ENCODE results near the gene FUCA1.
A peak's percentile ranks its signal among the peaks of the same experiment; 100 is the strongest.
"Not testable (repeated sequence)": the region's sequence is repeated elsewhere in the genome, so short reads cannot be mapped to it uniquely, and the experiment has no call there.

FUCA1 gene

DNA sequence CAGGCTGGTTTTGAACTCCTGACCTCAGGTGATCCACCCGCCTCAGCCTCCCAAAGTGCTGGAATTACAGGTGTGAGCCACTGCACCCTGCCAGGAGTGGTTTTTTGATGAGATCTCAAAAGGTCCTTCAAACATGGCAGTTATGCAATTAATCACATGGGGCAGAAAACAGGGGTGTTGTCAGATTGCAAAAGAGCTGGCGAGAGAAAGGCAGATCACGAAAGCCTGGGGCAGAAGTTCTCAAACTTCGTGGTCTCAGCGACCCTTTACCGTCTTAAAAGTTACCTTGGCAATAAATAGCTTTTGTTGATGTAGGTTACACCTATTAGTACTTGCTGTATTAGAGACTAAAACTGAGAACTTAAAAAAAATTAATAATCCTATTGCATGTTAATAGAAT is 29.0 kb upstream of the FUCA1 start:
- FAIRE-seq (no peak), DNase-seq (ENCODE audit: extremely low spot score, insufficient read length, low read depth) (no peak)

DNA sequence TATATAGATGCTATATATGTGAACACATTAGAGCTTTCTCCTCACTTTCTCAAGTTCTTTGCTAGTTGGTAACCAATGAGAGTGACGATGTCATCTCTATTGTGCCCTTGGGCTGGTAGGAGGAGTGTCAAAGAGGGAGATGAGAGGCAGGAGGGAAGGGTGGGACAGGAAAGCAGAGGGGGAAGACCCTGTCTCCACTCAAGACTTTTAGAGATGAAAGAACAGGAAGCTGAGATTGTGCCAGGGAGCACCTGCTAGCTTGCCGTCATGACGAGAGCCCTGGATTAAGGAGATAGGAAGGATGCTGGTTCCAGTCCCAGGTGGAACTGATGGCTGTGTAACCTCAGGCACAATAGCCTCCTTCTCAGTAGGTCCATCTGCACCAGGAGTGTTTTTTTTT is 28.4 kb upstream of the FUCA1 start:
- FAIRE-seq, result no peak
- DNase-seq (ENCODE audit: extremely low spot score, insufficient read length, low read depth), result no peak

DNA sequence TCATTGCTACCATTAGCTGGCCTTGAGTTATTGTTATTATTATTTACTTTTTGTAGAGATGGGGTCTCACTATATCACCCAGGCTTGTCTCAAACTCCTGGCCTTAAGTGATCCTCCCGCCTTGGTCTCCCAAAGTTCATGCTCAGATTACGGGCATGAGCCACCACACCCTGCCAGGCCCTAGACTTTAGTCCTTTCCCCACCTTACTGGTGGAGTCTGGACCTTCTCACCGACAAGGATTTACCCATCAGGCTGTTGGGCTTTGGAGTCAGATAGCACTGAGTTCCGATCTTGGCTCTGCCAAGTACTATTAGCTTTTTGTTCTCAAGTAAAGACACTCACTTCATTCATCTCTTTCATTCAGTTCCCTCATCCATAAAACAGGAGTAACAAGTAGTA is 27.9 kb upstream of the FUCA1 start:
- no peak for DNase-seq (ENCODE audit: extremely low spot score, insufficient read length, low read depth)
- FAIRE-seq, result no peak

DNA sequence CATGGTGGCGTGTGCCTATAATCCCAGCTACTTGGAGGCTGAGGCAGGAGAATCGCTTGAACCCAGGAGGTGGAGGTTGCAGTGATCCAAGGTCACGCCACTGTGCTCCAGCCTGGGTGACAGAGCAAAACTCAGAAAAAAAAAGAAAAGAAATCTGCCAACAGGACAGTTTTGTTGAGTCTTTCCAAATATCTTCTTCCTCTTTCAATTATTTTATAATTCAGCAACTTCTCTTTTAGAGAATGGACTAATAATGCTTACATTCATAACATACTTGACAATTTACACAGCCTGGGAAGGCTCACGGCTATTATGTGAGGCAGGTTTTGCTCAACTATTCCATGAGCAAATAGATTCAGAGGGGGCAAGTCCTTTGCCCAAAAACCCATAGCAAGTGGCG is 27.0 kb upstream of the FUCA1 start:
- no peak for DNase-seq (ENCODE audit: extremely low spot score, insufficient read length, low read depth)
- no peak for FAIRE-seq

DNA sequence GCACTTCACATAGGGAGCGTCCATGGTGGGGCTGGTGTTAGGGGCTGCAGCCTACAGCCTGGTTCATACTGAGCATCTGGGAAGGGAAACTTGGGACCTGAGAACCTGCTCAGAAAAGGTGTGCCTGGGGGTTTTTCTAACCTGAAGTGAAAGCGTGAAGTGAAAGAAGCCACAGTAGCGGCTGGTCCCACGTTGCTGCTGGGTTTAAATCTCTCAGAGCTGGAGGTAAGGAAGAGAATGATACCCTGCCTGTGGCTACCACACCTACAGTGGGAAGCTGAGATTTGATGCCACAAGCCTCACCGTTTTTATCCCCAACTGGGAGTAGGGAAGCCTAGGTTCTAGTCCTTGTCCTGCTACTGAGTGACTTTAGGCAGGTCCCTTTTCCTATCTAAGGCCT is 21.0 kb upstream of the FUCA1 start:
- FAIRE-seq (peak; percentile 95), DNase-seq (ENCODE audit: extremely low spot score, insufficient read length, low read depth) (no peak)

DNA sequence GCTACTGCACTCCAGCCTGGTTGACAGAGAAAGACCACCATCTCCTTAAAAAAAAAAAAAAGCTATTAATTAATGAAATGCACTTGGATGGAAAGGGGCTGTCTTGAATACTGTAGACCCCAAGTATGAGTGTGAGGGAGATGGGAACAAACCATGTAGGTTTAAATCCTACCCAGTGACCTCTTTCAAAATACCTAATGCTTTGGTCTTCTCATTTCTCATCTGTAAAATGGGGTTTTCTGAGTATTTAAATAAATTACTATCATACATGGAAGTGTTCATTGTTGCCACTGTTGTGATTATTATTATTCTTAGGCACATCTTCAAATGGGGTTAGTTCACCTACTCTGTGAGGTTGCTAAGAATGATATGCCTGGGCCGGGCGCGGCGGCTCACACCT is 17.1 kb upstream of the FUCA1 start:
- FAIRE-seq, result no peak
- no peak for DNase-seq (ENCODE audit: extremely low spot score, insufficient read length, low read depth)

DNA sequence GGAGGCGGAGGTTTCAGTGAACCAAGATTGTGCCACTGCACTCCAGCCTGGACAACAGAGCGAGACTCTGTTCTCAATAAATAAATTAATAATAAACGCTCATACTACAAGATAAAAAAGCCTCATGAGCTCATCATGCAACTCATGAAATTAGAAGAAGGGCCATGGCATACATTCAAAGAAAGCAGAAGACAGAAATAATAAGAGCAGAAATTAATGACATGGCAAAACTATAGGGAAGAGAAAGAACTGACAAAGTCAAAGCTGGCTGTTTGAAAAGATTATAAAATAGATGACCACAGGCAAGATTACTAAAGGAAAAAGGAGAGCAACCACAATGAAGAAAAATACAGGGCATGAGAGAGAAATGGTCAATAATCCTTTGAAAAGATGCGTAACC is 14.7 kb upstream of the FUCA1 start:
- no peak for FAIRE-seq
- no peak for DNase-seq (ENCODE audit: extremely low spot score, insufficient read length, low read depth)

DNA sequence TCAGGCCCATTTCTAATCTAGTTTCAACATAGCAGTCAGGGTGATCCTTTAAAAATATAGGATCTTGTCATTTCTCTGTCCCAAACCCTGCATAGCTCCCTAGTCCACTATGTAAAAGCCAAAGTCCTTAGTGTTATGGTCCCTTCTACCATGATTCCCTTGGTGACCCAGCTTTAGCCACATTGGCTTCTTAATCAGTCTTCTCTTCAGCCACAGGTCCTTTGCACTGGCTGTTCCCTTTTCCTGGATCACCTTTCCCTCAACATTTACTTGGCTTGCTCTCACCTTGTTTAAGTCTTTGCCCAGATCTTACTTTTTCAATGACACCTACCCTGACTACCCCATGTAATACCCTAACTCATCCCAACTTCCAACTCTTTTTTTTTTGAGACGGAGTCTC is 11.7 kb upstream of the FUCA1 start:
- no peak for FAIRE-seq

DNA sequence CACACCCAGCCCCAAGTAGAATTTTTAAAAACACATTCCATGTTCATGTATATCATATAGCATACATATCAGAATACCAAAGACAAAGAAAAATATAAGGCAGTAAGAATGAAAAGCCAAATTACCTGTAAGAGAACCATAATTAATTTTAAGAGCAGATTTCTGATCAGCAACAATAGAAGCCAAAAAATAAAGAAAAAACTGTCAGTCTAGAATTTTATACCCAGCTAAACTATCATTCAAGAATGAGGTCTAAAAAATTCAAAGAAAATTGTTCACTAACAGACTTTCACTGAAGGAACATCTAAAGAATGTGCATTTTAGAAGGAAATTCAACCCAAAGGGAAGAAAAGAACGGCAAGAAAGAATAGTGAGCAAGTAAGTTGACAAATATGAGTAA is 10.6 kb upstream of the FUCA1 start:
- FAIRE-seq, result no peak
- no peak for DNase-seq (ENCODE audit: extremely low spot score, insufficient read length, low read depth)

More for the DNA sequence above, 11.7 kb upstream of the FUCA1 start:
- DNase-seq (ENCODE audit: extremely low spot score, insufficient read length, low read depth), result no peak

DNA sequence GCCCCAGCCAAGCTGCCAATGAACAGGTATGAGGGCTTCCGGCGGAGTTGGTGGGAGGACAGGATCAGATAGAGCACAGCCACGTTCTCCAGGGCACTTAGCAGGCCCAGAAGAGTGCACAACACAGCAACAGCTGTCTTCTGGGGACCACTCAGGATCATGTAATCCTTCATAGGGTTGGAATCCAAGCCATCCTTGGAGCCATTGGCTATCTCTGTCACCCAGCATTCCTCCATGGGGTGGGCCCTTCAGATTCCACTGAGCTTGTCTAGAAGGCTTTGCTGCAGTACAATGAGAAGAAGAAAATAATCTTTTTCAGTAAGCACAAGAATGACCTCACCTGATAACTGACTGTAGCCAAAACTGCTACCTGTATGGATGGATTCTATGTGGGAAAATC is 7.3 kb upstream of the FUCA1 start:
- FAIRE-seq, result no peak

DNA sequence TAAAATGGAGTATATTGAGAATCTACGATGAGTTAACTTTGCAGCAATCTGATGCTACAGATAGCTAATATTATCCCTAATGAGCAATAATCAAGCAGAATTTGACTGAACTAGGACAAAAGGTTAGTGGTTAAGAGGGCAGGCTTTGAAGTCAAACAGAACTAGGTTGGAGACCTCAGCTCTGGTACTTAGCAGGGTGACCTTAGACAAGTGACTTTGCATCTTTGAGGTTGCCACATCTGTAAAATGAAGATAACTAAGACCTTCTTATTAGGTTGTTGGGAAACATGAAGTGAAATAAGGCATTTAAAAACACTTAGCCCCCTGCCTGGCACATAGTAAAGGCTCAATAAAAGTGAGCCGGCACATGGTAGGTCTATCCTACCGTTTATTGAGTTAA is 4.3 kb upstream of the FUCA1 start:
- FAIRE-seq, result no peak

More for the DNA sequence above, 7.3 kb upstream of the FUCA1 start:
- DNase-seq (ENCODE audit: extremely low spot score, insufficient read length, low read depth), result no peak

DNA sequence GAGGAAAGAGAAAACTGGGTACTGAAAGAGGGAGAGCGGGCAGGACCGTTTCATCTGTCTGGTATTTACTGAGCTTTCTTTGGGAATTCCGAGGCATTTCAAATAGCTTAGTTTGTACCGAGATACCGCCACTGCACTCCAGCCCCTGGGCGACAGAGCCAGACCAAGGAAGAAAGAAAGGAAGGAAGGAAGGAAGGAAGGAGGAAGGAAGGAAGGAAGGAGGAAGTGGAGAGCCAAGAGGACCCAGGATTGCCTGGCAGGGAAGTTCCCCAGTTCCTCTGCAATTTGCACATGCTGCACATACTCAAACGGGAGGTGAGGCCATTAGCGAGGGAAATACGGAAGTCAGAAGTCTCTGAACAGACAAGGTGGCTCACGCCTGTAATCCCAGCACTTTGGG is 961 bp upstream of the FUCA1 start:
- DNase-seq (ENCODE audit: extremely low spot score, insufficient read length, low read depth) (no peak), FAIRE-seq (no peak)

More for the DNA sequence above, 4.3 kb upstream of the FUCA1 start:
- no peak for DNase-seq (ENCODE audit: extremely low spot score, insufficient read length, low read depth)

DNA sequence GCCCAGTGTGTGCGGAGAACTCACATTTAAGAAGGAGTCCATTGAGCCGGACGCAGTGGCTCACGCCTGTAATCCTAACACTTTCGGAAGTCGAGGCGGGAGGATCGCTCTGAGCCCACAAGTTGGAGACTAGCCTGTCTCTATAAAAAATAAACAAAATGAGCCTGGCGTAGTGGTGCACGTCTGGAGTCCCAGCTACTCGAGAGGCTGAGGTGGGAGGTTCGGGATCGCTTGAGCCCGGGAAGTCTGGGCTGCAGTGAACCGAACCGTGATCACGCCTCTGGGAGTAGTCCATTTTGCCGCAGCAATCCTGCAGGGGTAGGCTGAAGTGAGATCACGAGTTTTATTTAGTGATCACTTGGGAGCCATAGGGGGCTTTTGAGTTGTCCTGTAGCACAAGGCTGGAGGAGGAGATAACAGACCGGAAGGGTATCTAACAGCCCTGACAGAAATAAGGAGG is 497 bp upstream of the FUCA1 start:
- FAIRE-seq (no peak), DNase-seq (ENCODE audit: extremely low spot score, insufficient read length, low read depth) (no peak)

DNA sequence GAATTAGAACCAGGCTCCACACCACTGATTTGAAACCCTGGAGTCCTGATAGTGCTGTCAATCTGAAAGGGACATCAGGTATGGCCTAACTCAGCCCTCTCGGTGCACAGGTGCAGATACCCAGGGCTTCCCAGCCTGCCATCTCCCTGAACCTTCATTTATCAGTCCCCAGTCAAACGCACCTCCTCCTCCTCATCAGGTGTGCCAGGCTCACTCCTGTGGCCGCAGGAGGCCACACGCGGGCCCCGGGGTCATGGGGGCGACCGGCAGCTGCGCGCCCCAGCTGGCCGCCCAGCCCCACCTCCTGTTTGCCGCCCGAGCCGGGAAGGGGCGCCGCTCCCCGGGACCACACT is 572 bp downstream of the FUCA1 start:
- DNase-seq (ENCODE audit: extremely low spot score, insufficient read length, low read depth) (no peak), FAIRE-seq (no peak)

DNA sequence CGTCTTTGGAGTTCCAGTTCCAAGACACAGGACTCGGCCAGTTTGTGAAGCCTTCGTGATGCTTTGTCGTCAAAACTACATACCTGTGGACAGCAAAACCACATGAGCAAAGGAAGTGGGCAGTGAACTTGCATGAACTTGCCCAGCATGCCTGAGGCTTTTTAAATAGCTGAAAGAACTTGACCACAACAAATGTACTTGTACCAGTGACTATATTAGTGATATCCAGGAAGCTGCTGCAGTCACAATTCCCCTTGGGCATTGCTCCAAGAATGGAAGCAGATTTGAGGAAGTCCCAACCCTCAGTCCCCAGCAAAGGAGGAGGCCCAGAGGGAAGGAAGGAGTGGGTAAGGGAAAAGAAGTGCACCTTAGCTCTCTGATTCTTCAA is 2.6 kb downstream of the FUCA1 start:
- FAIRE-seq (peak; percentile 70), DNase-seq (ENCODE audit: extremely low spot score, insufficient read length, low read depth) (no peak)

DNA sequence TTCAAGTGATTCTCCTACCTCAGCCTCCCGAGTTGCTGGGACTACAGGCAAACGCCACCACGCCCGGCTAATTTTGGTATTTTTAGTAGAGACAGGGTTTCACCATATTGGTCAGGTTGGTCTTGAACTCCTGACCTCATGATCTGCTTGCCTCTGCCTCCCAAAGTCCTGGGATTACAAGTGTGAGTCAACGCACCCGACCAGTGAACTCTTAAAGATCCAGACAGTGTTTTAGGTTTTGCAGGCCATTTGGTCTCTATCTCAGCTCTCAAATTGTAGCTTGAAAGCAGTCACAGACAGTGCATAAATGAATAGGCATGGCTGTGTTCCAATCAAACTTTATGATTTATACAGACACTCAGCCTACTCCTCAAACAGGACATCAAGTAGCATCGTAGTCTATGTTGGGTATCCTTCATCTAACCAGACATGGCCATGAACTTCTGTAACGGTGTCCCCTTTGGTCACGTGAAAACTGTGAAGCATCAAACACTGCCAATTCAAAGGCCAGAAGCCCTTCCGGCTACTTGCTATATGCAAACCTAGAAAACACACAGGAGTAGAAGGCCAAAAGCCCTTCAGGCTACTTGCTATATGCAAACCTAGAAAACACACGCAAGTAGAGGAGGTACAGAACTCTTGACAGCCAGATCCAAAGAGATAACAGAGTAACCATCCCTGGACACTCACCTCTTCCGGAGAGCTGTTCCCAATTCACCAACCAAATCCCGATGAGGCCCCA is 3.1 kb downstream of the FUCA1 start:
- no peak for FAIRE-seq
- DNase-seq (ENCODE audit: extremely low spot score, insufficient read length, low read depth), result no peak

DNA sequence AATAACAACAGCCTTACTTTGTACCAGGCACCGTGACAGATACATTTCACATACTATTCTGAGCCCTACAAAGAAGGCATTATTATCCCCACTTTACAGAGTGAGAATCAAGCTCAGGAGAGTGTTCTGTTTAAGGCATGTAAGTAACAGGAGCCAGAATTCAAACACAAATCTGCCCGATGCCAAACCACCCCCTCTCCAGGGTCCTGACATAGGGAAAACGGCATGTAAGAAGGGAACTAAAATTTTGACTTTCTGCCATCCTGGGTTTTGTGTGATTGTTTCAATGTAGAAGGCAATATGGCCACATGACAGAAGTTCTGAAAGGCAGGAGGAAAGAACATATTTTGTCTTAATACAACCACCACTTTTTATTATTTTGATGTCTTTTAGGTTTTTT is 5.5 kb downstream of the FUCA1 start:
- DNase-seq (ENCODE audit: extremely low spot score, insufficient read length, low read depth) (no peak), FAIRE-seq (no peak)

DNA sequence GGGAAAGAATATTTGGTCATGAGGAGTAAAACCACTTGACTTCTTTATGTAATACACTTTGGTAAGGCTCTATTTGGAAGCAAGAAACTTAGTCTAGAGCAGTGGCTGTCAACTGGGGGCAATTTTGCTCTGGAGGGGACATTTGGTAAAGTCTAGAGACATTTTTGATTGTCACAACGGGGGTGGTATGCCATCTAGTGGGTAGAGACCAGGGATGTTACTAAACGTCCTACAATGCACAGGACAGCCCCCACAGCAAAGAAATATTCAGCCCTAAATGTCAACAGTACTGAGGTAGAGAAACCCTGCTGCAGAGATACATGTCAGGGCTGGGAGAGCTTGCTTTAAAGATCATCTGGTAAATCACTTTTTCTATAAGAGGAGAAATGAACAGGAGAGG is 13.5 kb downstream of the FUCA1 start:
- FAIRE-seq (peak; percentile 42), DNase-seq (ENCODE audit: extremely low spot score, insufficient read length, low read depth) (no peak)

DNA sequence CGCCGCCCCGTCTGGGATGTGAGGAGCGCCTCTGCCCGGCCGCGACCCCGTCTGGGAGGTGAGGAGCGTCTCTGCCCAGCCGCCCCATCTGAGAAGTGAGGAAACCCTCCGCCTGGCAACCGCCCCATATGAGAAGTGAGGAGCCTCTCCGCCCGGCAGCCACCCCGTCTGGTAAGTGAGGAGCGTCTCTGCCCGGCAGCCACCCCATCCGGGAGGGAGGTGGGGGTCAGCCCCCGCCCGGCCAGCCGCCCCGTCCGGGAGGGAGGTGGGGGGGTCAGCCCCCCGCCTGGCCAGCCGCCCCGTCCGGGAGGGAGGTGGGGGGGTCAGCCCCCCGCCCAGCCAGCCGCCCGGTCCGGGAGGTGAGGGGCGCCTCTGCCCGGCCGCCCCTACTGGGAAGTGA is 15.0 kb downstream of the FUCA1 start:
- not testable (repeated sequence) for FAIRE-seq; DNase-seq (ENCODE audit: extremely low spot score, insufficient read length, low read depth)

DNA sequence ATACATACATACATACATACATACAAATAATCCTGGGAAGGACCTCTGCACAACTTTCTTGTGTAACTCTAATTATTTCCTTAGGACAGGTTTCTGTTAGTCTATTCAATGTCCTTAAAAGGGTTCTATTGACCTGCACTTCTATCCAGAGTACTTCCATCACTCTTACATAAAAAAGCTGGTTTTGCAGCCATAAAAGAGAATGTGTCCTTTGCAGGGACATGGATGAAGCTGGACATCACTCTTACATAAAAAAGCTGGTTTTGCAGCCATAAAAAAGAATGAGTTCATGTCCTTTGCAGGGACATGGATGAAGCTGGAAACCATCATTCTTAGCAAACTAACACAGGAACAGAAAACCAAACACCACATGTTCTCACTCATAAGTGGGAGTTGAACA is 16.7 kb downstream of the FUCA1 start:
- not testable (repeated sequence) for FAIRE-seq; DNase-seq (ENCODE audit: extremely low spot score, insufficient read length, low read depth)

DNA sequence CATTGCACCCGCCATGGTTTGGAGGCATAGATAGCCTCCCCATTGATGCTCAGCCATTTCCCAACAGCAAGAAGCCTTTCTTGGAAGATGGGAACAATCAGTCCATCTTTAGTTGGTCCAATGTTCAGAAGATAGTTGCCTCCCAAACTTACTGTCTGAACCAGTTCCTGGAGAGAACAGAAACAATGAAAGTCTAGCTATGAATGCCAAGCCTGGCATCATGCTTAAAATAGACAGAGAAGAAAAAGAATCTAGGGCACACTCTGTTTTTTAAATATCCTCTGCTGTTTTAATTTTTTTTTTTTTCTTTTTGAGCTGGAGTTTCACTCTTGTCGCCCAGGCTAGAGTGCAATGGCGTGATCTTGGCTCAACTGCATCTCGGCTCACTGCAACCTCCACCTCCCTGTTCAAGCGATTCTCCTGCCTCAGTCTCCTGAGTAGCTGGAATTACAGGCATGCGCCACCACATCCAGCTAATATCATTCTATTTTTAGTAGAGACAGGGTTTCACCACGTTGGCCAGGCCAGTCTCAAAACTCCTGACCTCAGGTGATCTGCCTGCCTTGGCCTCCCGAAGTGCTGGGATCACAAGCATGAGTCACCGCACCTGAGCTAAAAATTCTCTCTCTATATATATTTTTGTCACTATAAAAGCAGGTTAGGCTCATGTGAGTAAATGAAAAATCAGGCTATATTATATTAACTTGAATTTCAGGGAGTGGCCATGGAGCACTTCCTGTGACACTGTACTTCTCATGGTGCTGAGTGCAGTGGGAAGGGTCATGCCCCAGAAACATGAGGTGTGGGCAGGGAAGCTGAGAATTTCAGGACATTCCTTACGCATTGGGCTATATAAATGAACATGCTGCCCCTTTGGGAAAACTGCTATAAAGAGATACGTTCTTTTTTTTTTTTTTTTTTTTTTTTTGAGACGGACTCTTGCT is 19.1 kb downstream of the FUCA1 start:
- DNase-seq (ENCODE audit: extremely low spot score, insufficient read length, low read depth) (no peak), FAIRE-seq (no peak)
